PC-3 (cell line): ENCODE measurements around the gene MDFIC. TPM values are rescaled to one million over a fixed set of nuclear protein-coding genes. Genes with fewer than 3 reads are reported as not detected.
A peak's percentile ranks its signal among the peaks of the same experiment; 100 is the strongest.

Experiments
- ATAC-seq: fragments of 200-7000 bp; cut with Tn5 transposase; 2 replicates; pipeline ENCODE4 v1.9.1; 2020; ENCODE audit warnings: mild to moderate bottlenecking, moderate library complexity
- BruUV-seq: library from RNA; stranded (reverse); fragments of 400-500 nt; replicated peaks from 2 replicates; lab custom pipeline; 2021; lab: Mats Ljungman, UMichigan
- CTCF ChIA-PET: fragments of 300-600 bp; sonication (Branson Sonifier 250); formaldehyde crosslinking; loops from one replicate; lab custom pipeline; 2022; ENCODE audit warnings: antibody characterized with exemption; lab: Charles Lee
- POLR2A ChIA-PET: fragments of 300-600 bp; sonication (Branson Sonifier 250); formaldehyde crosslinking; loops from one replicate; lab custom pipeline; 2022; ENCODE audit warnings: antibody characterized with exemption; ENCODE audit not compliant: unreplicated experiment; lab: Charles Lee
- DNase-seq: peaks from one replicate; pipeline ENCODE4 v3.0.0-alpha.2; 2015
- H2AFZ ChIP-seq: fragments of 300-600 bp; sonication (generic); 2 replicates; pipeline ENCODE4 v1.6.0; 2016; ENCODE audit warnings: antibody characterized with exemption, low read length
- H3F3A ChIP-seq: fragments of 300-600 bp; sonication (generic); one replicate; pipeline ENCODE4 v1.6.0; 2017; ENCODE audit warnings: antibody characterized with exemption, low read length, control low read depth, mild to moderate bottlenecking; ENCODE audit not compliant: unreplicated experiment
- H3K27ac ChIP-seq: fragments of 300-600 bp; sonication (generic); 2 replicates; pipeline ENCODE4 v1.5.1; 2016; ENCODE audit warnings: mild to moderate bottlenecking, low read length
- H3K27me3 ChIP-seq: fragments of 300-600 bp; sonication (generic); 2 replicates; pipeline ENCODE4 v1.6.1; 2016; ENCODE audit warnings: low read length, mixed read lengths
- H3K36me3 ChIP-seq: fragments of 300-600 bp; sonication (generic); 2 replicates; pipeline ENCODE4 v1.6.1; 2016; ENCODE audit warnings: low read depth, mixed run types, low read length, mixed read lengths
- H3K4me1 ChIP-seq: fragments of 300-600 bp; sonication (generic); 2 replicates; pipeline ENCODE4 v1.5.1; 2016; ENCODE audit warnings: low read length; ENCODE audit not compliant: insufficient read depth
- H3K4me2 ChIP-seq: fragments of 300-600 bp; sonication (generic); 2 replicates; pipeline ENCODE4 v1.6.0; 2016; ENCODE audit warnings: low read length
- H3K4me3 ChIP-seq: fragments of 300-600 bp; sonication (generic); 2 replicates; pipeline ENCODE4 v1.5.1; 2016; ENCODE audit warnings: mild to moderate bottlenecking, low read length, mixed read lengths
- H3K79me2 ChIP-seq: fragments of 300-600 bp; sonication (generic); 2 replicates; pipeline ENCODE4 v1.6.1; 2017; ENCODE audit warnings: low read length, mixed read lengths
- H3K9ac ChIP-seq: fragments of 300-600 bp; sonication (generic); 2 replicates; pipeline ENCODE4 v1.6.0; 2016; ENCODE audit warnings: mild to moderate bottlenecking, low read length
- H3K9me2 ChIP-seq: fragments of 300-600 bp; sonication (generic); replicated peaks from 2 replicates; pipeline ENCODE4 v1.6.1; 2016; ENCODE audit warnings: mixed run types, low read length, mixed read lengths
- H3K9me3 ChIP-seq: fragments of 300-600 bp; sonication (generic); 2 replicates; pipeline ENCODE4 v1.6.1; 2016; ENCODE audit warnings: low read length, mixed read lengths
- H4K20me1 ChIP-seq: fragments of 300-600 bp; sonication (generic); 2 replicates; pipeline ENCODE4 v1.6.1; 2016; ENCODE audit warnings: low read length, mixed read lengths
- EZH2 ChIP-seq: fragments of 300-600 bp; sonication (generic); IDR thresholded peaks from one replicate; pipeline ENCODE4 v1.6.1; 2017; ENCODE audit warnings: antibody characterized with exemption, mild to moderate bottlenecking, low read length; ENCODE audit not compliant: unreplicated experiment
- EZH2phosphoT487 ChIP-seq: fragments of 300-600 bp; sonication (generic); IDR thresholded peaks from 2 replicates; pipeline ENCODE4 v1.6.1; 2018; ENCODE audit warnings: mild to moderate bottlenecking, antibody characterized with exemption, low read length, borderline replicate concordance
- intact Hi-C: fragments of 100-400 bp; cut with micrococcal nuclease; formaldehyde crosslinking; loops from 2 replicates; pipeline ENCODE4 v1.9.0; 2023
- total RNA-seq: library from RNA; depleted of rRNA; stranded (reverse); fragments of >200 nt; gene quantifications from 2 replicates; pipeline ENCODE4 v1.2.3, GENCODE V29; 2014
- TF ChIP-seq, protein P1 (sequence below): fragments of 300-600 bp; sonication (generic); conservative IDR thresholded peaks from 2 replicates; pipeline ENCODE4 v1.5.1; 2017; ENCODE audit warnings: antibody characterized with exemption, low read depth, mild to moderate bottlenecking, low read length

MDFIC gene
- total RNA-seq, 1 experiment from 2014 or later = 33.9 TPM

DNA sequence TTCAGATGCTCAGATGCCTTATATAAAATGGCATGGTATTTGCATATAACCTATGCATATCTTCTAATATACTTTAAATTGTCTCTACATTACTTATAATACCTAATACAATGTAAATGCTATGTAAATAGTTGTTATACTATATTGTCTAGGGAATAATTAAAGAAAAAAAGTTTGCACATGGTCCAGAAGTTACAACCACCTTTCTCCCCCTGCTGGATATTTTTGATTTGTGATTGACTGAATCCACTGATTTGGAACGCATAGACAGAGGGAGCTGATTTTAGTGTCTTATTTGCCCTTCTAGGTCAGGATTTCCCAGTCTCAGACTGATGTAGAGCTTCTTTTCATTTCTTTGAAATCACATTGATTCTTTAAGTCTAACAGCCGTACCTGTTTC, 31.8 kb downstream of the MDFIC start:
- Histone ChIP-seq H2AFZ (no peak overlapping the region), H3K4me1 (no peaks in the 10 kb centered on the region), H3K4me3 (no peak overlapping the region), H3K36me3 (no peaks in the 10 kb centered on the region), H3K4me2 (no peak overlapping the region), H3K27me3 (no peaks in the 10 kb centered on the region), H3K9ac (no peak overlapping the region), H3K9me2 (no peaks in the 10 kb centered on the region), H3F3A (no peaks in the 10 kb centered on the region), H4K20me1 (no peaks in the 10 kb centered on the region), H3K9me3 (no peaks in the 10 kb centered on the region), H3K79me2 (no peaks in the 10 kb centered on the region), H3K27ac (no peak overlapping the region)
- DNase-seq = peak; percentile 27
- intact Hi-C loops = no loop called here
- CTCF ChIA-PET = no interaction called here
- no TSS peak for BruUV-seq
- no peak for ATAC-seq
- POLR2A ChIA-PET = interaction anchor here (0.6 kb wide), 1 partner anchor 212 kb away, joined by 5 read pairs; no protein-coding TSS in a partner anchor
- no peak for TF ChIP-seq EZH2
- TF ChIP-seq, protein P1, sequence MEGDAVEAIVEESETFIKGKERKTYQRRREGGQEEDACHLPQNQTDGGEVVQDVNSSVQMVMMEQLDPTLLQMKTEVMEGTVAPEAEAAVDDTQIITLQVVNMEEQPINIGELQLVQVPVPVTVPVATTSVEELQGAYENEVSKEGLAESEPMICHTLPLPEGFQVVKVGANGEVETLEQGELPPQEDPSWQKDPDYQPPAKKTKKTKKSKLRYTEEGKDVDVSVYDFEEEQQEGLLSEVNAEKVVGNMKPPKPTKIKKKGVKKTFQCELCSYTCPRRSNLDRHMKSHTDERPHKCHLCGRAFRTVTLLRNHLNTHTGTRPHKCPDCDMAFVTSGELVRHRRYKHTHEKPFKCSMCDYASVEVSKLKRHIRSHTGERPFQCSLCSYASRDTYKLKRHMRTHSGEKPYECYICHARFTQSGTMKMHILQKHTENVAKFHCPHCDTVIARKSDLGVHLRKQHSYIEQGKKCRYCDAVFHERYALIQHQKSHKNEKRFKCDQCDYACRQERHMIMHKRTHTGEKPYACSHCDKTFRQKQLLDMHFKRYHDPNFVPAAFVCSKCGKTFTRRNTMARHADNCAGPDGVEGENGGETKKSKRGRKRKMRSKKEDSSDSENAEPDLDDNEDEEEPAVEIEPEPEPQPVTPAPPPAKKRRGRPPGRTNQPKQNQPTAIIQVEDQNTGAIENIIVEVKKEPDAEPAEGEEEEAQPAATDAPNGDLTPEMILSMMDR = peak; percentile 41; the same call in 1 of the 2 replicates

- H3K27ac ChIP-seq = no peak overlapping the region
- no peaks in the 10 kb centered on the region for H3F3A ChIP-seq
- ATAC-seq (no peak), DNase-seq (no peak)
- H3K4me2 ChIP-seq = no peak overlapping the region
- H3K4me1 ChIP-seq = no peaks in the 10 kb centered on the region
- no peaks in the 10 kb centered on the region for H3K36me3 ChIP-seq
- no peaks in the 10 kb centered on the region for H4K20me1 ChIP-seq
- BruUV-seq = no TSS peak
- H3K27me3 ChIP-seq = no peaks in the 10 kb centered on the region
- no peak overlapping the region for H2AFZ ChIP-seq
- intact Hi-C loops = no loop called here
- H3K9me2 ChIP-seq = no peaks in the 10 kb centered on the region
- H3K79me2 ChIP-seq = no peaks in the 10 kb centered on the region
- H3K9me3 ChIP-seq = no peaks in the 10 kb centered on the region
- CTCF ChIA-PET = no interaction called here
- H3K4me3 ChIP-seq = no peak overlapping the region
- H3K9ac ChIP-seq = no peak overlapping the region
- no peak for TF ChIP-seq EZH2
- TF ChIP-seq EZH2phosphoT487 = no peak
- TF ChIP-seq, protein P1 = no peak
- POLR2A ChIA-PET = no interaction called here
Measured at GRCh38 chr7:114956702-114957101, 34.8 kb downstream of the MDFIC start.

GRCh38 chr7:114957444-114957843, 35.5 kb downstream of the MDFIC start:
- Histone ChIP-seq H3K36me3 (no peaks in the 10 kb centered on the region), H3K4me1 (no peaks in the 10 kb centered on the region), H3K79me2 (no peaks in the 10 kb centered on the region), H3K4me2 (no peak overlapping the region), H2AFZ (no peak overlapping the region), H3K9me3 (no peaks in the 10 kb centered on the region), H3K27ac (no peak overlapping the region), H3K27me3 (no peaks in the 10 kb centered on the region), H3K9me2 (no peaks in the 10 kb centered on the region), H3K9ac (no peak overlapping the region), H4K20me1 (no peaks in the 10 kb centered on the region), H3F3A (no peaks in the 10 kb centered on the region), H3K4me3 (no peak overlapping the region)
- intact Hi-C loops = no loop called here
- ATAC-seq (no peak), DNase-seq (no peak)
- no TSS peak for BruUV-seq
- CTCF ChIA-PET = no interaction called here
- POLR2A ChIA-PET = no interaction called here
- TF ChIP-seq, protein P1 = no peak
- TF ChIP-seq EZH2 (no peak), EZH2phosphoT487 (no peak)
